HG03442 (cell line): ENCODE measurements around the gene PCP4L1.
"Not testable (repeated sequence)": the region's sequence is repeated elsewhere in the genome, so short reads cannot be mapped to it uniquely, and the experiment has no call there.

Experiments used
- ATAC-seq: cut with Tn5 transposase; IDR thresholded peaks from one replicate; pipeline ENCODE4 v1.9.1; 2021; ENCODE audit warnings: mild to moderate bottlenecking, moderate library complexity; ENCODE audit not compliant: unreplicated experiment

Gene PCP4L1

GRCh38 chr1:161258439-161259344 lies at the start of gene PCP4L1:
Gene PCP4L1 (plus strand): TSS chr1:161258745. CDS start chr1:161258975, 230 bp downstream.
- peak; percentile 65 for ATAC-seq

- no peak for ATAC-seq
These were observed 48.6 kb upstream of the PCP4L1 start for GRCh38 chr1:161209790-161210409.

- no peak for ATAC-seq
These were observed 44.2 kb upstream of the PCP4L1 start for GRCh38 chr1:161214369-161214768.

- no peak for ATAC-seq
These were observed 43.5 kb upstream of the PCP4L1 start, which contains the start of gene FCER1G for GRCh38 chr1:161215076-161215475. Gene FCER1G (plus strand): TSS chr1:161215295. CDS start chr1:161215322, 27 bp downstream.

GRCh38 chr1:161216945-161217712 lies 41.4 kb upstream of the PCP4L1 start:
- ATAC-seq = peak; percentile 83

- no peak for ATAC-seq
These were observed 40.7 kb upstream of the PCP4L1 start for GRCh38 chr1:161217831-161218230.

- no peak for ATAC-seq
These were observed 40.1 kb upstream of the PCP4L1 start for GRCh38 chr1:161218301-161219077.

- no peak for ATAC-seq
These were observed 39.3 kb upstream of the PCP4L1 start for GRCh38 chr1:161219078-161219892.

- no peak for ATAC-seq
These were observed 38.5 kb upstream of the PCP4L1 start for GRCh38 chr1:161220002-161220401.

- ATAC-seq = no peak
These were observed 36.1 kb upstream of the PCP4L1 start for GRCh38 chr1:161222175-161223019.

GRCh38 chr1:161223805-161224694 lies 34.5 kb upstream of the PCP4L1 start:
- ATAC-seq = no peak

- not testable (repeated sequence) for ATAC-seq
These were observed 33.9 kb upstream of the PCP4L1 start for GRCh38 chr1:161224695-161225087.

GRCh38 chr1:161225178-161225533 lies 33.4 kb upstream of the PCP4L1 start:
- no peak for ATAC-seq

- peak; percentile 96 for ATAC-seq
These were observed 32.8 kb upstream of the PCP4L1 start, which contains the start of gene TOMM40L for GRCh38 chr1:161225534-161226319. Gene TOMM40L (plus strand): TSS chr1:161226060. CDS start chr1:161226490, 430 bp downstream.

- ATAC-seq = no peak
These were observed 32.2 kb upstream of the PCP4L1 start for GRCh38 chr1:161226320-161226711.

GRCh38 chr1:161226759-161227158 lies 31.8 kb upstream of the PCP4L1 start:
- ATAC-seq = no peak
